MM.1S (cell line): ENCODE results near the gene HBM.
"Not testable (repeated sequence)": the region's sequence is repeated elsewhere in the genome, so short reads cannot be mapped to it uniquely, and the experiment has no call there.

Experiments used
- CTCF ChIP-seq: fragments of 300-600 bp; sonication (generic); IDR thresholded peaks from 2 replicates; pipeline ENCODE4 v1.5.1; 2016; ENCODE audit warnings: antibody characterized with exemption, low read length, mixed read lengths
- EZH2 ChIP-seq: fragments of 300-600 bp; sonication (generic); optimal IDR thresholded peaks from 2 replicates; pipeline ENCODE3; 2017; ENCODE audit warnings: low read depth, mild to moderate bottlenecking, antibody characterized with exemption, low read length, mixed read lengths
- EZH2phosphoT487 ChIP-seq: fragments of 300-600 bp; sonication (generic); IDR thresholded peaks from 2 replicates; pipeline ENCODE4 v1.6.1; 2018; ENCODE audit warnings: antibody characterized with exemption, low read length

DNA sequence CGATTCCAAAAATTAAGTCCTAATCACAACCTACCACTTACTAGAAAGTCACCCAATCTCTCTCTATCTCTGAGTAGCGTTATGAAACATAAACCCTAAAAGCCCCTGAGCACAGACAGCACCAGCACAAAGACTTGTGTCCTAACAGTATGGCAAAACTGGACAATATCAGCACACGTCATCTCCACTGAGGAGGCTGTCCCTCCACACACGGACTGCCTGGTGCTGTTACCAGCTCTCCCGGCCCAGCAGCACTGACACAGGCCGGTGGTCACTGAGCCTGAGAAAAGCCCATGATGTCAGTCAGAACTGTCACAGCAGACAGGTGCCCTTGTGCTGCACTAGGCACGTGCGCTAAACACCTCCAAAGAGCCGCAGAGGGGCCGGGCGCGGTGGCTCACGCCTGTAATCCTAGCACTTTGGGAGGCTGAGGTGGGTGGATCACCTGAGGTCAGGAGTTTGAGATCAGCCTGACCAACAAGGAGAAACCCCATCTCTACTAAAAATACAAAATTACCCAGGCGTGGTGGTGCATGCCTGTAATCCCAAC, 45.9 kb downstream of the HBM start:
- TF ChIP-seq CTCF, EZH2phosphoT487, EZH2: not testable (repeated sequence)
